H9 (cell line): ENCODE measurements around the gene SPPL3. TPM values are rescaled to one million over a fixed set of nuclear protein-coding genes. Genes with fewer than 3 reads are reported as not detected.

Experiments used
- DNase-seq: peaks from one replicate; pipeline ENCODE4 v3.0.0-alpha.2; 2017
- H2AFZ ChIP-seq: one replicate; pipeline ENCODE4 v1.6.1; 2013; ENCODE audit warnings: mild to moderate bottlenecking, low read length, control low read depth, moderate library complexity
- H2AK5ac ChIP-seq: 2 replicates; pipeline ENCODE4 v1.6.1; 2013; ENCODE audit warnings: low read length, control low read depth, mixed read lengths; ENCODE audit not compliant: insufficient read length
- H2BK120ac ChIP-seq: one replicate; pipeline ENCODE4 v1.6.1; 2013; ENCODE audit warnings: low read depth, mild to moderate bottlenecking, low read length, control low read depth, inconsistent platforms; ENCODE audit not compliant: poor library complexity, severe bottlenecking
- H2BK12ac ChIP-seq: 2 replicates; pipeline ENCODE4 v1.6.1; 2013; ENCODE audit warnings: low read length, control low read depth, mixed read lengths, low read depth; ENCODE audit not compliant: insufficient read length
- H2BK15ac ChIP-seq: 2 replicates; pipeline ENCODE4 v1.6.1; 2013; ENCODE audit warnings: low read depth, low read length, control low read depth
- H2BK20ac ChIP-seq: one replicate; pipeline ENCODE4 v1.6.1; 2013; ENCODE audit warnings: low read depth, mild to moderate bottlenecking, low read length, control low read depth, inconsistent platforms; ENCODE audit not compliant: poor library complexity, severe bottlenecking
- H2BK5ac ChIP-seq: 2 replicates; pipeline ENCODE4 v1.6.1; 2013; ENCODE audit warnings: low read length, control low read depth, mixed read lengths; ENCODE audit not compliant: insufficient read length
- H3K14ac ChIP-seq: 2 replicates; pipeline ENCODE4 v1.6.1; 2013; ENCODE audit warnings: low read length, control low read depth; ENCODE audit not compliant: insufficient read depth
- H3K18ac ChIP-seq: 2 replicates; pipeline ENCODE4 v1.6.1; 2013; ENCODE audit warnings: low read depth, mild to moderate bottlenecking, mixed read lengths, low read length, control low read depth; ENCODE audit not compliant: insufficient read length
- H3K23ac ChIP-seq: 2 replicates; pipeline ENCODE4 v1.6.1; 2013; ENCODE audit warnings: low read length, control low read depth, mixed read lengths, low read depth; ENCODE audit not compliant: insufficient read length
- H3K23me2 ChIP-seq: 2 replicates; pipeline ENCODE4 v1.6.1; 2013; ENCODE audit warnings: low read depth, mild to moderate bottlenecking, mixed read lengths, low read length, control low read depth; ENCODE audit not compliant: insufficient read length, poor library complexity, severe bottlenecking
- H3K27ac ChIP-seq: 2 replicates; pipeline ENCODE4 v1.5.1; 2013; ENCODE audit warnings: low read length, control low read depth, mixed read lengths, low read depth; ENCODE audit not compliant: insufficient read length
- H3K27me3 ChIP-seq: 2 replicates; pipeline ENCODE4 v1.6.1; 2013; ENCODE audit warnings: low read length, control low read depth, inconsistent platforms; ENCODE audit not compliant: insufficient read depth
- H3K4ac ChIP-seq: 2 replicates; pipeline ENCODE4 v1.6.1; 2013; ENCODE audit warnings: low read depth, mild to moderate bottlenecking, control low read depth, inconsistent platforms, low read length, moderate library complexity
- H3K4me1 ChIP-seq: 2 replicates; pipeline ENCODE4 v1.6.1; 2013; ENCODE audit warnings: low read length, control low read depth, inconsistent platforms; ENCODE audit not compliant: insufficient read depth
- H3K4me2 ChIP-seq: 2 replicates; pipeline ENCODE4 v1.6.1; 2013; ENCODE audit warnings: low read length, control low read depth, mixed read lengths; ENCODE audit not compliant: insufficient read length, insufficient read depth
- H3K56ac ChIP-seq: 2 replicates; pipeline ENCODE4 v1.6.1; 2013; ENCODE audit warnings: low read depth, mild to moderate bottlenecking, mixed read lengths, low read length, control low read depth; ENCODE audit not compliant: insufficient read length
- H3K79me1 ChIP-seq: 2 replicates; pipeline ENCODE4 v1.6.1; 2013; ENCODE audit warnings: low read depth, mild to moderate bottlenecking, moderate library complexity, low read length, control low read depth, inconsistent platforms; ENCODE audit not compliant: insufficient read depth, poor library complexity, severe bottlenecking
- H3K79me2 ChIP-seq: 2 replicates; pipeline ENCODE4 v1.6.1; 2013; ENCODE audit warnings: low read length, control low read depth, inconsistent platforms; ENCODE audit not compliant: insufficient read depth
- H3K9ac ChIP-seq: 2 replicates; pipeline ENCODE4 v1.6.1; 2013; ENCODE audit warnings: low read length, control low read depth, mixed read lengths; ENCODE audit not compliant: insufficient read length; ENCODE audit errors: extremely low read depth
- H3K9me3 ChIP-seq: one replicate; pipeline ENCODE4 v1.6.1; 2013; ENCODE audit warnings: low read depth, low read length, inconsistent platforms; ENCODE audit not compliant: control insufficient read depth
- H3T11ph ChIP-seq: one replicate; pipeline ENCODE4 v1.6.1; 2013; ENCODE audit warnings: mild to moderate bottlenecking, low read length, control low read depth, inconsistent platforms
- H4K20me1 ChIP-seq: one replicate; pipeline ENCODE4 v1.6.1; 2013; ENCODE audit not compliant: control insufficient read depth, insufficient read length, insufficient read depth
- H4K5ac ChIP-seq: 2 replicates; pipeline ENCODE4 v1.6.1; 2013; ENCODE audit warnings: low read depth, mild to moderate bottlenecking, mixed read lengths, low read length, control low read depth; ENCODE audit not compliant: insufficient read length
- H4K8ac ChIP-seq: replicated peaks from 2 replicates; pipeline ENCODE4 v1.6.1; 2013; ENCODE audit warnings: low read length, control low read depth, mixed read lengths, low read depth; ENCODE audit not compliant: insufficient read length
- H4K91ac ChIP-seq: 2 replicates; pipeline ENCODE4 v1.6.1; 2013; ENCODE audit warnings: low read depth, mild to moderate bottlenecking, moderate library complexity, mixed read lengths, low read length, control low read depth; ENCODE audit not compliant: insufficient read length
- H3K27ac Mint-ChIP-seq, 3 experiments: 2 replicates in 2 of 3; 3 replicates in 1 of 3; pipeline ENCODE4 v1.8.0; 2020 to 2021; ENCODE audit warnings: mixed read lengths in 3 of 3, mild to moderate bottlenecking in 1 of 3, moderate library complexity in 1 of 3
- H3K27me3 Mint-ChIP-seq: 2 replicates; pipeline ENCODE4 v1.8.0; 2021; ENCODE audit warnings: low read depth, mild to moderate bottlenecking, moderate library complexity, mixed read lengths
- H3K36me3 Mint-ChIP-seq, 3 experiments: 2 replicates in 2 of 3; 3 replicates in 1 of 3; pipeline ENCODE4 v1.8.0; 2020 to 2021; ENCODE audit warnings: low read depth in 3 of 3, mixed read lengths in 3 of 3; ENCODE audit not compliant: insufficient read depth in 1 of 3
- H3K4me1 Mint-ChIP-seq, 2 experiments: 2 replicates each; pipeline ENCODE4 v1.8.0; 2020; ENCODE audit warnings: mixed read lengths in 2 of 2
- H3K4me3 Mint-ChIP-seq, 2 experiments: 2 replicates in 1 of 2; 3 replicates in 1 of 2; pipeline ENCODE4 v1.8.0; 2020 to 2021; ENCODE audit warnings: mild to moderate bottlenecking in 2 of 2, mixed read lengths in 2 of 2, moderate library complexity in 1 of 2
- H3K9me3 Mint-ChIP-seq, 2 experiments: 2 replicates in 1 of 2; 3 replicates in 1 of 2; pipeline ENCODE4 v1.8.0; 2020; ENCODE audit warnings: mild to moderate bottlenecking in 2 of 2, mixed read lengths in 2 of 2, moderate library complexity in 1 of 2
- CTCF ChIP-seq: fragments of 200-600 bp; sonication (generic); conservative IDR thresholded peaks from 3 replicates; pipeline ENCODE4 v1.8.0; 2021; ENCODE audit warnings: antibody characterized with exemption, mild to moderate bottlenecking
- whole genome bisulfite sequencing: extraction: QIAGEN DNeasy Blood & Tissue Kit; methylation state at CpG from one replicate; pipeline ENCODE4 v1.1.7; 2013; ENCODE audit warnings: missing lambda C conversion rate, low lambda C conversion rate, mixed read lengths; ENCODE audit not compliant: insufficient read length; ENCODE audit errors: extremely low coverage; 5-methylcytosine and 5-hydroxymethylcytosine counted together
- total RNA-seq: library from RNA; stranded (reverse); gene quantifications from 2 replicates; pipeline ENCODE4 v1.2.1, GENCODE V29; 2021

Gene SPPL3
- total RNA-seq, 1 experiment from 2014 or later, result 46.3 TPM

GRCh38 chr12:120844297-120844696 is 59.9 kb downstream of the SPPL3 start:
- no peak overlapping the region for H3K14ac ChIP-seq
- no peak overlapping the region for H2BK12ac ChIP-seq
- no peak overlapping the region for H3T11ph ChIP-seq
- H2AFZ ChIP-seq, result no peak overlapping the region
- WGBS, result 100% methylated on average over 1 of the region's 5 CpGs
- no peak overlapping the region for H3K18ac ChIP-seq
- no peaks in the 10 kb centered on the region for H3K27me3 Mint-ChIP-seq
- H3K27me3 ChIP-seq, result no peaks in the 10 kb centered on the region
- no peak overlapping the region for H3K4ac ChIP-seq
- no peaks in the 10 kb centered on the region for H3K23me2 ChIP-seq
- H4K91ac ChIP-seq, result no peak overlapping the region
- no peak overlapping the region for H4K8ac ChIP-seq
- peak overlapping the region in 2 of 3 experiments; percentile 25 to 30; a peak in 3 of 7 replicates for H3K27ac Mint-ChIP-seq
- no peaks in the 10 kb centered on the region for H3K9me3 ChIP-seq
- no peak for TF ChIP-seq CTCF
- no peaks in the 10 kb centered on the region for H4K20me1 ChIP-seq
- no peak overlapping the region for H3K4me2 ChIP-seq
- H2BK15ac ChIP-seq, result no peak overlapping the region
- no peaks in the 10 kb centered on the region for H3K4me1 ChIP-seq
- no peak overlapping the region for H4K5ac ChIP-seq
- H2BK20ac ChIP-seq, result no peak overlapping the region
- no peak overlapping the region for H3K4me3 Mint-ChIP-seq
- no peaks in the 10 kb centered on the region for H3K9me3 Mint-ChIP-seq
- H2AK5ac ChIP-seq, result no peak overlapping the region
- peaks cover 3% of the 10 kb centered on the region for H3K79me1 ChIP-seq
- H2BK5ac ChIP-seq, result no peak overlapping the region
- H3K79me2 ChIP-seq, result 0 out of 2 replicates have a peak, but pooled peaks cover 3% of the 10 kb centered on the region
- peaks cover 0 to 1% (median 0%) of the 10 kb centered on the region in 3 experiments; a peak in 1 of 7 replicates for H3K36me3 Mint-ChIP-seq
- no peak overlapping the region for H3K9ac ChIP-seq
- H2BK120ac ChIP-seq, result no peak overlapping the region
- no peaks in the 10 kb centered on the region for H3K4me1 Mint-ChIP-seq
- H3K23ac ChIP-seq, result no peak overlapping the region
- no peak overlapping the region for H3K56ac ChIP-seq
- no peak for DNase-seq
- no peak overlapping the region for H3K27ac ChIP-seq
